ENCODE results near the gene PEX5. TPM values are rescaled to one million over a fixed set of nuclear protein-coding genes. Genes with fewer than 3 reads are reported as not detected.
"Not testable (repeated sequence)": the region's sequence is repeated elsewhere in the genome, so short reads cannot be mapped to it uniquely, and the experiment has no call there.

PEX5 gene
- total RNA-seq, 1 experiment from 2014 or later = 20.0 TPM

DNA sequence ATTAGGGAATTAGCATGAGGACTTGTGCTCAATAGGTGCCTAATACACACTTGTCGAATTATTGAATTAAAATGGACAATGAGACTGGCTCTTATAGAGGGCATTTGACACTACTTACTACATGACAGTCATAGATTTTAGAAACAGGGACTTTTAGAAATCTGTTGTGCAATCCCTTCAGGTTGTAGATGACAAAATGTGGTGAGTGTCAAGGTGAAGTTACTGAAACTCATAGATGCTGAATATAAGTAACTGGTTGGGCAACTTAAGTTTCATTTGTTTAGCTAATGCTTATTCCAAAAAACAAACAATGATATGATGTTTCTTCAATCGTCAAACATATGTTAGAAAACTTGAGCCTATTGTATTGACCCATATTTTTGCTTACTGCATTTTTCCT is 12.9 kb upstream of the PEX5 start:
- Histone ChIP-seq H2AFZ (ENCODE audit: low read length) (no peak overlapping the region), H3K4me3 (ENCODE audit: low read length) (no peak overlapping the region), H3K9me2 (replicated peaks; ENCODE audit: low read length) (no peaks in the 10 kb centered on the region), H3K9me3 (ENCODE audit: low read length) (peaks cover 13% of the 10 kb centered on the region; the same call in 1 of the 2 replicates), H3K27me3 (ENCODE audit: low read length) (no peaks in the 10 kb centered on the region), H3K79me2 (ENCODE audit: low read length) (no peaks in the 10 kb centered on the region), H3F3A (ENCODE audit: low read length, unreplicated experiment) (no peaks in the 10 kb centered on the region), H3K4me1 (ENCODE audit: insufficient read depth, low read length) (no peaks in the 10 kb centered on the region), H4K20me1 (ENCODE audit: low read length) (no peaks in the 10 kb centered on the region), H3K36me3 (ENCODE audit: low read depth, low read length) (no peaks in the 10 kb centered on the region), H3K27ac (ENCODE audit: low read length) (no peak overlapping the region), H3K9ac (ENCODE audit: low read length) (no peak overlapping the region), H3K4me2 (ENCODE audit: low read length) (no peak overlapping the region)
- CTCF ChIA-PET = no interaction called here
- ATAC-seq (no peak), DNase-seq (no peak)
- TF ChIP-seq, protein P1, sequence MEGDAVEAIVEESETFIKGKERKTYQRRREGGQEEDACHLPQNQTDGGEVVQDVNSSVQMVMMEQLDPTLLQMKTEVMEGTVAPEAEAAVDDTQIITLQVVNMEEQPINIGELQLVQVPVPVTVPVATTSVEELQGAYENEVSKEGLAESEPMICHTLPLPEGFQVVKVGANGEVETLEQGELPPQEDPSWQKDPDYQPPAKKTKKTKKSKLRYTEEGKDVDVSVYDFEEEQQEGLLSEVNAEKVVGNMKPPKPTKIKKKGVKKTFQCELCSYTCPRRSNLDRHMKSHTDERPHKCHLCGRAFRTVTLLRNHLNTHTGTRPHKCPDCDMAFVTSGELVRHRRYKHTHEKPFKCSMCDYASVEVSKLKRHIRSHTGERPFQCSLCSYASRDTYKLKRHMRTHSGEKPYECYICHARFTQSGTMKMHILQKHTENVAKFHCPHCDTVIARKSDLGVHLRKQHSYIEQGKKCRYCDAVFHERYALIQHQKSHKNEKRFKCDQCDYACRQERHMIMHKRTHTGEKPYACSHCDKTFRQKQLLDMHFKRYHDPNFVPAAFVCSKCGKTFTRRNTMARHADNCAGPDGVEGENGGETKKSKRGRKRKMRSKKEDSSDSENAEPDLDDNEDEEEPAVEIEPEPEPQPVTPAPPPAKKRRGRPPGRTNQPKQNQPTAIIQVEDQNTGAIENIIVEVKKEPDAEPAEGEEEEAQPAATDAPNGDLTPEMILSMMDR (conservative IDR thresholded peaks at IDR 0.05; ENCODE audit: low read depth, low read length) = no peak
- TF ChIP-seq EZH2 (IDR thresholded peaks at IDR 0.05; ENCODE audit: low read length, unreplicated experiment) = no peak
- TF ChIP-seq EZH2phosphoT487 (IDR thresholded peaks at IDR 0.05; ENCODE audit: borderline replicate concordance, low read length) = no peak
- no TSS peak for BruUV-seq (replicated peaks)
- intact Hi-C loops (cut with micrococcal nuclease) = no loop called here
- POLR2A ChIA-PET (ENCODE audit: unreplicated experiment) = no interaction called here

DNA sequence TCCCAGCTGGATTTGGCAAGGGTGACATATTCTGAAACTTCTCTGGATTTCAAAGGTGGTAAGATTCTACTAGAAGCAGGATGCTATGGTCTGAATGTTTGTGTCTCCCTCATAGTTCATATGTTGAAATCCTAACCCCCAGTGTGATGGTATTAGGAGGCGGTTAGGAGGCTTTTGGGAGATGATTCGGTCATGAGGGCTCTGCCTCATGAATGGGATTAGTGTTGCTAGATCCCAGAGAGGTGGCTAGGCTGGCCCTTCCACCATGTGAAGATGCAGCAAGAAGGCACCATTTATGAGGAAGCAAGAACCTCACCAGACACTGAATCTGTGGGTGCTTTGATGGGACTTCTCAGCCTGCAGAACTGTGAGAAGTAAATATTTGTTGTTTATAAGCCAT is 11.0 kb upstream of the PEX5 start:
- H3K4me2 ChIP-seq (ENCODE audit: low read length) = no peak overlapping the region
- H3K9me3 ChIP-seq (ENCODE audit: low read length) = no peaks in the 10 kb centered on the region
- no peaks in the 10 kb centered on the region for H3K36me3 ChIP-seq (ENCODE audit: low read depth, low read length)
- H3K27ac ChIP-seq (ENCODE audit: low read length) = no peak overlapping the region
- no peaks in the 10 kb centered on the region for H3K79me2 ChIP-seq (ENCODE audit: low read length)
- no peaks in the 10 kb centered on the region for H3F3A ChIP-seq (ENCODE audit: low read length, unreplicated experiment)
- TF ChIP-seq EZH2phosphoT487 (IDR thresholded peaks at IDR 0.05; ENCODE audit: borderline replicate concordance, low read length) (no peak), EZH2 (IDR thresholded peaks at IDR 0.05; ENCODE audit: low read length, unreplicated experiment) (no peak)
- TF ChIP-seq, protein P1 (conservative IDR thresholded peaks at IDR 0.05; ENCODE audit: low read depth, low read length) = no peak
- intact Hi-C loops (cut with micrococcal nuclease) = no loop called here
- ChIA-PET CTCF (no interaction called here), POLR2A (ENCODE audit: unreplicated experiment) (no interaction called here)
- no peak overlapping the region for H3K9ac ChIP-seq (ENCODE audit: low read length)
- H3K4me3 ChIP-seq (ENCODE audit: low read length) = no peak overlapping the region
- H2AFZ ChIP-seq (ENCODE audit: low read length) = no peak overlapping the region
- no TSS peak for BruUV-seq (replicated peaks)
- H4K20me1 ChIP-seq (ENCODE audit: low read length) = no peaks in the 10 kb centered on the region
- no peak for DNase-seq
- no peak for ATAC-seq
- no peaks in the 10 kb centered on the region for H3K27me3 ChIP-seq (ENCODE audit: low read length)
- H3K9me2 ChIP-seq (replicated peaks; ENCODE audit: low read length) = no peaks in the 10 kb centered on the region
- H3K4me1 ChIP-seq (ENCODE audit: insufficient read depth, low read length) = no peaks in the 10 kb centered on the region

DNA sequence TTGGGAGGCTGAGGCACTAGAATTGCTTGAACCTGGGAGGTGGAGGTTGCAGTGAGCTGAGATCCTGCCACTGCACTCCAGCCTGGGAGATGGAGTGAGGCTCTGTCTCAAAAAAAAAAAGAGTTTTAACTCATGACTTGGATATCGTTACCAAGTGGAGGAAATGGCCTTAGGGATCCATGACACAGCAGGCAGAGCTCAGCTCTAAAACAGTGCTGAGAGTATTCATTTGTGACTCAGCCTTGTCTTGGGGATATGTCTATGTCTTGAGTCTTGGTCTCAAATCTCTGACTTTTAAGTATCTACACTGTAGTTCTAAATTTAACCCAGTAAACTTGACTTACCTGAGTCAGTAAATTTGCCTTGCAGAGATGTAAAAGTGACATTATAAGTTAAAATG is 8.8 kb upstream of the PEX5 start:
- H3K9ac ChIP-seq (ENCODE audit: low read length) = no peak overlapping the region
- no peaks in the 10 kb centered on the region for H3K9me2 ChIP-seq (replicated peaks; ENCODE audit: low read length)
- no TSS peak for BruUV-seq (replicated peaks)
- no peak overlapping the region for H2AFZ ChIP-seq (ENCODE audit: low read length)
- no peaks in the 10 kb centered on the region for H3K79me2 ChIP-seq (ENCODE audit: low read length)
- DNase-seq (no peak), ATAC-seq (no peak)
- ChIA-PET CTCF (no interaction called here), POLR2A (ENCODE audit: unreplicated experiment) (no interaction called here)
- no peak overlapping the region for H3K4me2 ChIP-seq (ENCODE audit: low read length)
- H3F3A ChIP-seq (ENCODE audit: low read length, unreplicated experiment) = no peaks in the 10 kb centered on the region
- intact Hi-C loops (cut with micrococcal nuclease) = no loop called here
- no peak overlapping the region for H3K4me3 ChIP-seq (ENCODE audit: low read length)
- H3K4me1 ChIP-seq (ENCODE audit: insufficient read depth, low read length) = no peaks in the 10 kb centered on the region
- H4K20me1 ChIP-seq (ENCODE audit: low read length) = no peaks in the 10 kb centered on the region
- no peaks in the 10 kb centered on the region for H3K36me3 ChIP-seq (ENCODE audit: low read depth, low read length)
- no peaks in the 10 kb centered on the region for H3K9me3 ChIP-seq (ENCODE audit: low read length)
- no peak overlapping the region for H3K27ac ChIP-seq (ENCODE audit: low read length)
- TF ChIP-seq EZH2 (IDR thresholded peaks at IDR 0.05; ENCODE audit: low read length, unreplicated experiment) (no peak), EZH2phosphoT487 (IDR thresholded peaks at IDR 0.05; ENCODE audit: borderline replicate concordance, low read length) (no peak)
- TF ChIP-seq, protein P1 (conservative IDR thresholded peaks at IDR 0.05; ENCODE audit: low read depth, low read length) = no peak
- no peaks in the 10 kb centered on the region for H3K27me3 ChIP-seq (ENCODE audit: low read length)

DNA sequence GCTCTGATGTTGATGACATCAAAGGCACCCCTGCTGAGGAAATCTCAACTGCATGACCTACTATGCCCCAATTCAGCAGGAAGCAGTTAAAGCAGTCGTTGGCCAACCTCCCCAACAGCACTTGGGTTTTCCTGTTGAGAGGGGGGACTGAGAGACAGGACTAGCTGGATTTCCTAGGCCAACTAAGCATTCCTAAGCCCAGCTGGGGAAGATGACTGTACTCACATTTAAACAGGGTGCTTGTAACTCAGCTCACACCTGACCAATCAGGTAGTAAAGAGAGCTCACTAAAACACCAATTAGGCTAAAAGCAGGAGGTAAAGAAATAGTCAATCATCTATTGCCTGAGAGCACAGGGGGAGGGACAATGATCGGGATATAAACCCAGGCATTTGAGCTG is 3.4 kb upstream of the PEX5 start:
- peaks cover 19% of the 10 kb centered on the region for H3K4me1 ChIP-seq (ENCODE audit: insufficient read depth, low read length)
- H3K9me2 ChIP-seq (replicated peaks; ENCODE audit: low read length); H3K9me3 ChIP-seq (ENCODE audit: low read length); DNase-seq; H3K4me3 ChIP-seq (ENCODE audit: low read length); CTCF ChIA-PET; intact Hi-C loops (cut with micrococcal nuclease); H3F3A ChIP-seq (ENCODE audit: low read length, unreplicated experiment); H2AFZ ChIP-seq (ENCODE audit: low read length); H3K4me2 ChIP-seq (ENCODE audit: low read length); H4K20me1 ChIP-seq (ENCODE audit: low read length); H3K27ac ChIP-seq (ENCODE audit: low read length); H3K27me3 ChIP-seq (ENCODE audit: low read length); H3K9ac ChIP-seq (ENCODE audit: low read length); ATAC-seq; POLR2A ChIA-PET (ENCODE audit: unreplicated experiment); BruUV-seq (replicated peaks); H3K36me3 ChIP-seq (ENCODE audit: low read depth, low read length): not testable (repeated sequence)
- peaks cover 14% of the 10 kb centered on the region for H3K79me2 ChIP-seq (ENCODE audit: low read length)
